CD4-positive, alpha-beta memory T cell (primary cell): Measurements from ENCODE around the gene JCAD. TPM values are rescaled to one million over a fixed set of nuclear protein-coding genes. Genes with fewer than 3 reads are reported as not detected.
"Not testable (repeated sequence)": the region's sequence is repeated elsewhere in the genome, so short reads cannot be mapped to it uniquely, and the experiment has no call there.

Experiments used
- CTCF ChIA-PET: fragments of 350-600 bp; sonication (Branson Sonifier 250); formaldehyde crosslinking; loops from one replicate; lab custom pipeline; 2021; ENCODE audit warnings: inconsistent platforms; ENCODE audit not compliant: partially characterized antibody; lab: Charles Lee
- POLR2A ChIA-PET: fragments of 350-600 bp; sonication (Branson Sonifier 250); formaldehyde crosslinking; loops from one replicate; lab custom pipeline; 2021; ENCODE audit not compliant: partially characterized antibody; lab: Charles Lee
- DNase-seq, 5 donors: peaks; one replicate each; pipeline versions ENCODE4 v3.0.0 to v3.0.0-alpha.2; 2020 to 2022; ENCODE audit warnings: mixed read lengths in 1 of 5
- H3K27ac ChIP-seq: one replicate; pipeline ENCODE4 v1.7.0; 2013; ENCODE audit warnings: low read depth, low read length
- H3K27me3 ChIP-seq: 2 replicates; pipeline ENCODE4 v1.7.0; 2013; ENCODE audit warnings: mild to moderate bottlenecking, low read length, moderate library complexity; ENCODE audit not compliant: insufficient read depth
- H3K36me3 ChIP-seq: 2 replicates; pipeline ENCODE4 v1.7.0; 2013; ENCODE audit warnings: mild to moderate bottlenecking, low read length, moderate library complexity; ENCODE audit not compliant: insufficient read depth
- H3K4me1 ChIP-seq: 2 replicates; pipeline ENCODE4 v1.7.0; 2013; ENCODE audit warnings: mild to moderate bottlenecking, low read length, moderate library complexity; ENCODE audit not compliant: insufficient read depth
- H3K4me3 ChIP-seq, 2 donors: one replicate each; pipeline ENCODE4 v1.7.0; 2013; ENCODE audit warnings: low read length in 2 of 2, mild to moderate bottlenecking in 1 of 2
- H3K9me3 ChIP-seq, 2 donors: one replicate each; pipeline ENCODE4 v1.7.0; 2013; ENCODE audit warnings: low read length in 2 of 2, control low read depth in 1 of 2; ENCODE audit not compliant: control insufficient read depth in 1 of 2
- H3K27ac Mint-ChIP-seq, 7 donors: one replicate each; pipeline ENCODE4 v1.8.0; 2020 to 2021; ENCODE audit warnings: mixed read lengths in 7 of 7, mild to moderate bottlenecking in 6 of 7, inconsistent platforms in 3 of 7, moderate library complexity in 3 of 7
- H3K27me3 Mint-ChIP-seq, 2 donors: one replicate each; pipeline ENCODE4 v1.8.0; 2020 to 2021; ENCODE audit warnings: mixed read lengths in 2 of 2
- H3K36me3 Mint-ChIP-seq, 2 donors: one replicate each; pipeline ENCODE4 v1.8.0; 2020 to 2021; ENCODE audit warnings: mixed read lengths in 2 of 2, inconsistent platforms in 1 of 2, mild to moderate bottlenecking in 1 of 2
- H3K4me1 Mint-ChIP-seq, 4 donors: one replicate each; pipeline ENCODE4 v1.8.0; 2020 to 2021; ENCODE audit warnings: mixed read lengths in 4 of 4, mild to moderate bottlenecking in 1 of 4
- H3K4me3 Mint-ChIP-seq, 8 donors: one replicate each; pipeline ENCODE4 v1.8.0; 2020 to 2021; ENCODE audit warnings: mixed read lengths in 8 of 8, mild to moderate bottlenecking in 7 of 8, moderate library complexity in 6 of 8, inconsistent platforms in 3 of 8
- H3K9me3 Mint-ChIP-seq, 8 donors: one replicate each; pipeline ENCODE4 v1.8.0; 2020 to 2021; ENCODE audit warnings: mixed read lengths in 8 of 8, mild to moderate bottlenecking in 5 of 8, inconsistent platforms in 3 of 8, moderate library complexity in 1 of 8
- intact Hi-C: fragments of 100-400 bp; cut with micrococcal nuclease; formaldehyde crosslinking; loops from one replicate; pipeline ENCODE4 v1.15.1; 2023
- polyA plus RNA-seq, 2 donors: library from polyadenylated mRNA; unstranded; fragments of 300-500 nt; fragmentation: Illumina TruSeq; gene quantifications; one replicate each; pipeline ENCODE4 v1.2.3, GENCODE V29; 2021
- total RNA-seq, 2 experiments: library from RNA; stranded (reverse); gene quantifications; one replicate each; pipeline ENCODE4 v1.2.3, GENCODE V29; 2021

The JCAD gene
- total and polyA plus RNA-seq, 4 experiments from 2014 or later, result not detected

DNA sequence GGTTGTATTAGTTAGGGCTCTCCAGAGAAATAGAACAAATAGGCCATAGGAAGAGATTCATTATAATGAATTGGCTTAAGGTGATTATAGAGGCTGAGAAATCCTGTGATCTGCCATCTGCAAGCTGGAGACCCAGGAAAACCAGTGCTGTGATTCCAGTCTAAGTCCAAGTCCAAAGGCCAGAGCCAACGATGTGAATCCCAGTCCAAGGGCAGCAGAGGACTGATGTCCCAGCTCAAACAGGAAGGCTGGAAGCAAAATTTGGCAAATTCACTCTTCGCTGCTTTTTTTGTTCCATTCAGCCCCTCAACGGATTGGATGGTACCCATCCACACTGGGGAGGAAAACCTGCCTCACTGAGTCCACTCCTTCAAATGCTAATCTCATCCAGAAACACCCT, 68.0 kb downstream of the JCAD start:
- CTCF ChIA-PET, result no interaction called here
- no peak for DNase-seq
- Mint-ChIP-seq H3K4me3 (no peak overlapping the region), H3K36me3 (no peaks in the 10 kb centered on the region), H3K27me3 (peaks cover 22 to 23% of the 10 kb centered on the region in 2 donors), H3K27ac (no peak overlapping the region), H3K9me3 (no peaks in the 10 kb centered on the region), H3K4me1 (no peaks in the 10 kb centered on the region)
- no peaks in the 10 kb centered on the region for H3K36me3 ChIP-seq
- H3K4me3 ChIP-seq, result no peak overlapping the region
- no peaks in the 10 kb centered on the region for H3K4me1 ChIP-seq
- intact Hi-C loops, result no loop called here
- H3K9me3 ChIP-seq, result no peaks in the 10 kb centered on the region
- POLR2A ChIA-PET, result no interaction called here
- no peak overlapping the region for H3K27ac ChIP-seq
- H3K27me3 ChIP-seq, result no peaks in the 10 kb centered on the region

- no peaks in the 10 kb centered on the region for H3K36me3 Mint-ChIP-seq
- ChIA-PET POLR2A (no interaction called here), CTCF (no interaction called here)
- peaks cover 3 to 18% (median 8%) of the 10 kb centered on the region in 8 donors for H3K9me3 Mint-ChIP-seq
- H3K9me3 ChIP-seq, result peaks cover 0 to 6% of the 10 kb centered on the region in 2 donors
- no peaks in the 10 kb centered on the region for H3K4me1 Mint-ChIP-seq
- H3K27ac Mint-ChIP-seq, result peak overlapping the region in 1 of 7 donors; percentile 57
- H3K27ac ChIP-seq, result no peak overlapping the region
- no peaks in the 10 kb centered on the region for H3K27me3 ChIP-seq
- H3K4me3 ChIP-seq, result no peak overlapping the region
- H3K27me3 Mint-ChIP-seq, result peaks cover 3 to 17% of the 10 kb centered on the region in 2 donors
- no peaks in the 10 kb centered on the region for H3K4me1 ChIP-seq
- no peak for DNase-seq
- intact Hi-C loops, result no loop called here
- H3K4me3 Mint-ChIP-seq, result no peak overlapping the region
- H3K36me3 ChIP-seq, result no peaks in the 10 kb centered on the region
Measured at GRCh38 chr10:29987471-29987870, 71.9 kb downstream of the JCAD start.

DNA sequence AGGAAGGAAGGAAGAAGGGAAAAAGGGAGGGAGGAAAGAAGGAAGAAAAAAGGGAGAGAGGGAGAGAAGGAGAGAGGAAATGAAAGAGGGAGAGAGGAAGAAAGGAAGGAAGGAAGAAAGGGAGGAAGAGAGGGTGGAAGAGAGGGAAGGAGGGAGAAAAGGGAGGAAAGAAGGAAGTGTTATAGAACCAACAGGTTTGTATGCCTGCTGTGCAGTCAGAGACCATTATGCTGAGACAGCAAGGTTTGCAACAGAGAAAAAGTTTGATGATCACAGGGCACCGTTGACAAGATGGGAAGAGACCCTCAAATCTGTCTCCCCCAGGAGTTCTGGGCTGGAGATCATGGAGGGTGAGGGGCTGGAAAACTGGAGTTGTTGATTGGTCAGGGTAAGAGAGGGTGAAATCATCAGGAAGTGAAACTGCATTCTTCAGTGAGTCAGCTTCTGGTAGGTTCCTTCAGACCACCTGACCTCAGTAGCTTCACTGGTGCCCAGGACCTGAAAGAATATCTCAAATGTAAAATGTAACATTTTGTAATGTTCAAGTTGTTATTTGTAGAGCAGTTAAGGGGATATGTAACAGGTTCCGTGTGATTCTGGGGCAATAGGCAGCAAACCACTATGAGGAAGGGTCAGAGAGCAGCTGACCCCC, 76.3 kb downstream of the JCAD start:
- no peaks in the 10 kb centered on the region for H3K4me1 ChIP-seq
- H3K9me3 ChIP-seq, result peaks cover 0 to 6% of the 10 kb centered on the region in 2 donors
- no peak overlapping the region for H3K4me3 ChIP-seq
- H3K27ac ChIP-seq, result no peak overlapping the region
- no peaks in the 10 kb centered on the region for H3K27me3 ChIP-seq
- intact Hi-C loops, result no loop called here
- H3K27ac Mint-ChIP-seq, result no peak overlapping the region
- ChIA-PET POLR2A (no interaction called here), CTCF (no interaction called here)
- H3K36me3 Mint-ChIP-seq, result no peaks in the 10 kb centered on the region
- no peaks in the 10 kb centered on the region for H3K4me1 Mint-ChIP-seq
- no peak overlapping the region for H3K4me3 Mint-ChIP-seq
- no peaks in the 10 kb centered on the region for H3K36me3 ChIP-seq
- peaks cover 4 to 7% of the 10 kb centered on the region in 2 donors for H3K27me3 Mint-ChIP-seq
- DNase-seq, result no peak
- peaks cover 6 to 21% (median 15%) of the 10 kb centered on the region in 8 donors for H3K9me3 Mint-ChIP-seq

GRCh38 chr10:29981510-29981909, 77.9 kb downstream of the JCAD start:
- Mint-ChIP-seq H3K27me3 (peaks cover 11 to 12% of the 10 kb centered on the region in 2 donors), H3K4me1 (no peaks in the 10 kb centered on the region), H3K9me3 (peaks cover 6 to 21% (median 15%) of the 10 kb centered on the region in 8 donors), H3K27ac (no peak overlapping the region), H3K4me3 (no peak overlapping the region), H3K36me3 (no peaks in the 10 kb centered on the region)
- Histone ChIP-seq H3K4me3 (no peak overlapping the region), H3K4me1 (no peaks in the 10 kb centered on the region), H3K27me3 (no peaks in the 10 kb centered on the region), H3K9me3 (peaks cover 0 to 6% of the 10 kb centered on the region in 2 donors), H3K36me3 (no peaks in the 10 kb centered on the region), H3K27ac (no peak overlapping the region)
- POLR2A ChIA-PET, result no interaction called here
- no peak for DNase-seq
- CTCF ChIA-PET, result interaction anchor here (1.3 kb wide), 1 partner anchor 21 kb away, joined by 4 read pairs; no protein-coding TSS in a partner anchor
- intact Hi-C loops, result no loop called here

DNA sequence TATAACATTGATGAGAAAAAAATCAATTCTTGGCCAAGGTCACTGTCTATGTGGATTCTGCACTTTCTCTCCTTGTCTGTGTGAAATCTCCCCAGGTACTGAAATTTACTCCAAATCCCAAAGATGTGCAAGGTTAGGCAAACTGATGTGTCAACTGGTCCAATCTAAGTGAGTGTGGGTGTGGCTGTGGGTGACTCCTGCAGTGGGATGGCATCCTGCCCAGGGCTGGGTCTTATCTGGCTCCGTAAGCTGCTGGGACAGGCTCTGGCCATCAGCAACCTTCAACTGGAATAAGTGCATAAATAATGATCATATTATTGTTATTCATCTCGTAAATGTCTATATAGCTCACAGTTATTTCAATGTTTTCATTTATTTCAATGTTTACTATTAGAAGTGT, 79.3 kb downstream of the JCAD start:
- Mint-ChIP-seq H3K4me3 (no peak overlapping the region), H3K9me3 (peaks cover 6 to 19% (median 17%) of the 10 kb centered on the region in 8 donors), H3K27ac (no peak overlapping the region), H3K4me1 (no peaks in the 10 kb centered on the region), H3K27me3 (peaks cover 9 to 14% of the 10 kb centered on the region in 2 donors), H3K36me3 (no peaks in the 10 kb centered on the region)
- DNase-seq, result no peak
- Histone ChIP-seq H3K27ac (no peak overlapping the region), H3K4me1 (no peaks in the 10 kb centered on the region), H3K36me3 (no peaks in the 10 kb centered on the region), H3K4me3 (no peak overlapping the region), H3K9me3 (peaks cover 0 to 6% of the 10 kb centered on the region in 2 donors), H3K27me3 (no peaks in the 10 kb centered on the region)
- intact Hi-C loops, result no loop called here
- CTCF ChIA-PET, result no interaction called here
- POLR2A ChIA-PET, result no interaction called here

- H3K4me3 Mint-ChIP-seq, DNase-seq, POLR2A ChIA-PET, H3K4me1 Mint-ChIP-seq, H3K4me1 ChIP-seq, intact Hi-C loops, H3K9me3 ChIP-seq, H3K36me3 Mint-ChIP-seq, H3K4me3 ChIP-seq, H3K27ac ChIP-seq, H3K27ac Mint-ChIP-seq, CTCF ChIA-PET, H3K36me3 ChIP-seq, H3K27me3 ChIP-seq: not testable (repeated sequence)
- peaks cover 7 to 14% of the 10 kb centered on the region in 2 donors for H3K27me3 Mint-ChIP-seq
- peaks cover 6 to 24% (median 23%) of the 10 kb centered on the region in 8 donors for H3K9me3 Mint-ChIP-seq
Measured at GRCh38 chr10:29979421-29979779, 80.0 kb downstream of the JCAD start.

- Mint-ChIP-seq H3K4me1 (no peaks in the 10 kb centered on the region), H3K36me3 (no peaks in the 10 kb centered on the region), H3K27me3 (peaks cover 7 to 17% of the 10 kb centered on the region in 2 donors), H3K9me3 (peaks cover 0 to 16% (median 13%) of the 10 kb centered on the region in 8 donors), H3K27ac (no peak overlapping the region), H3K4me3 (no peak overlapping the region)
- Histone ChIP-seq H3K4me3 (no peak overlapping the region), H3K36me3 (no peaks in the 10 kb centered on the region), H3K27ac (no peak overlapping the region), H3K4me1 (no peaks in the 10 kb centered on the region), H3K27me3 (no peaks in the 10 kb centered on the region), H3K9me3 (no peaks in the 10 kb centered on the region)
- DNase-seq, result no peak
- intact Hi-C loops, result no loop called here
- POLR2A ChIA-PET, result no interaction called here
- CTCF ChIA-PET, result no interaction called here
Measured at GRCh38 chr10:29977171-29977570, 82.2 kb downstream of the JCAD start.
